ENCODE data around the gene CLPTM1L.
"Not testable (repeated sequence)": the region's sequence is repeated elsewhere in the genome, so short reads cannot be mapped to it uniquely, and the experiment has no call there.

CLPTM1L gene

GRCh38 chr5:1311439-1312055 lies 33.4 kb downstream of the CLPTM1L start:
- DNase-seq, result no peak

GRCh38 chr5:1310118-1310517 lies 34.8 kb downstream of the CLPTM1L start:
- DNase-seq, result no peak

- no peak for DNase-seq
Measured at GRCh38 chr5:1304033-1304432, 40.9 kb downstream of the CLPTM1L start.

- DNase-seq, result no peak
Measured at GRCh38 chr5:1302258-1302657, 42.6 kb downstream of the CLPTM1L start.

- DNase-seq, result no peak
Measured at GRCh38 chr5:1300581-1301083, 44.3 kb downstream of the CLPTM1L start.

- DNase-seq, result no peak
Measured at GRCh38 chr5:1299961-1300360, 44.9 kb downstream of the CLPTM1L start.

DNA sequence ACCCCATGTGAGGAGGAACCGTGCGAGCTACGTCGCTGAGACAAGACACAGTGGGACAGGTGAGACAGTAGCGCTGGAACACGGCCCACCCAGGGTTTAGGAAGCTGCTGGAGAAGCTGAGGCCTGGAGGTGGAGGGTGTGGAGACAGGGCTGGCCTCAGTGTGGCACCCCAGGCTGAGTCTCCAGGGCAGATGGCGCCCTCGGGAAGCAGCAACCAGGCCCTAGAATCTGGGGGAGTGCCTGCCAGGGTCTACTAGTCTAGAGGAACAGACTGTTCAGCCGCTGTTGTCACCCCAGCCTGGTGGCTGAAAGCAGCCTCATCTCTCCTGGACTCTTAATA lies 45.4 kb downstream of the CLPTM1L start:
- no peak for DNase-seq

GRCh38 chr5:1298723-1299510 lies 46.0 kb downstream of the CLPTM1L start:
- no peak for DNase-seq

DNA sequence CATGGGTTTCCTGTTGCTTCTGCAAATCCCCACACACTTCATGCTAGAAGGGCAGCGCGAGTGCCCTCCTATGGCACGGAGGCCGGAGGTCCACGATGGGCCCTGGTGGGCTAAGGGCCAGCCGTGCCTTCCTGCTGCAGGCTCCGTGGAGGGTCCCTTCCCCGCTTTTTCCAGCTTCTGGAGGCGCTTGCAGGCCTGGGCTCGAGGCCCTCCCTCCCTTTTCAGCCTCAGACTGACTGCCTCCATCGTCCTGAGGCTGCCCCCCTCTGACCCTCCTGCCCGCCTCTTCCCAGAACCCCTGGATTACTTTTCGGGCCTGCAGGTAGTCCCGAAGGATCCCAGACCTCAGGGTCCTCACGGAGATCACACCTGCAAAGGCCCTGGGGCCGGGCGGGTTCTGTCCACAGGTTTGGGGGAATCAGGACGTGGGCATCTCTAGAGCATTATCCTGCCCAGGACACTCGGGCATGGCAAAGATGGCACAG lies 46.8 kb downstream of the CLPTM1L start:
- no peak for DNase-seq

DNA sequence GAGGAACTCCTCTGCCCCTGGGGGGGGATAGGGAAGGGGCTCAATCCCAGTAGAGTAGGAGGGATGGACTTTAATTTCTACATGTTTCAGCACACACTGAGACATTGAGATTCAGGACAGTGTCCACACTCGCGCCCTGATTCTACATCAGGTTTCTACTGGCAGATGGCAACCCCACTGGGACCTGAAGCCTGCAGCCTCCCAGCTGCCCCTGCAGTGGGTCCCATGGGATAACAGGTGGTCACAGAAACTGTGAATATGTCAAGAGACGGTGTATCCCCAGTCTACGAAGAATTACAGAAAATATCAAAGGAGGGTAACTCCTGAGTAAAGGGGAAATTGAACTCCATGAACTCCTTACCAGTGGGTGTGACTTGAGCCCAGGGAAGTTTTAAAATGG lies 47.7 kb downstream of the CLPTM1L start:
- no peak for DNase-seq

DNA sequence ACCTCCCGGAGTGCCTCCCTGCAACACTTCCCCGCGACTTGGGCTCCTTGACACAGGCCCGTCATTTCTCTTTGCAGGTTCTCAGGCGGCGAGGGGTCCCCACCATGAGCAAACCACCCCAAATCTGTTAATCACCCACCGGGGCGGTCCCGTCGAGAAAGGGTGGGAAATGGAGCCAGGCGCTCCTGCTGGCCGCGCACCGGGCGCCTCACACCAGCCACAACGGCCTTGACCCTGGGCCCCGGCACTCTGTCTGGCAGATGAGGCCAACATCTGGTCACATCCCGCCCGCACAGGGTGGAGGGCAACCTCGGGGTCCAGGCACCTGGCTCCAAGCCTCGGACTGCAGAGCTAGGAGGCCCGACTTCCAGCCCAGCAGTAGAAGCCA lies 49.3 kb downstream of the CLPTM1L start:
- no peak for DNase-seq

GRCh38 chr5:1294835-1295649 lies 49.9 kb downstream of the CLPTM1L start, which contains the start of gene TERT:
Gene TERT (minus strand): TSS chr5:1295068. CDS start chr5:1294989, 79 bp downstream.
- DNase-seq, result no peak

DNA sequence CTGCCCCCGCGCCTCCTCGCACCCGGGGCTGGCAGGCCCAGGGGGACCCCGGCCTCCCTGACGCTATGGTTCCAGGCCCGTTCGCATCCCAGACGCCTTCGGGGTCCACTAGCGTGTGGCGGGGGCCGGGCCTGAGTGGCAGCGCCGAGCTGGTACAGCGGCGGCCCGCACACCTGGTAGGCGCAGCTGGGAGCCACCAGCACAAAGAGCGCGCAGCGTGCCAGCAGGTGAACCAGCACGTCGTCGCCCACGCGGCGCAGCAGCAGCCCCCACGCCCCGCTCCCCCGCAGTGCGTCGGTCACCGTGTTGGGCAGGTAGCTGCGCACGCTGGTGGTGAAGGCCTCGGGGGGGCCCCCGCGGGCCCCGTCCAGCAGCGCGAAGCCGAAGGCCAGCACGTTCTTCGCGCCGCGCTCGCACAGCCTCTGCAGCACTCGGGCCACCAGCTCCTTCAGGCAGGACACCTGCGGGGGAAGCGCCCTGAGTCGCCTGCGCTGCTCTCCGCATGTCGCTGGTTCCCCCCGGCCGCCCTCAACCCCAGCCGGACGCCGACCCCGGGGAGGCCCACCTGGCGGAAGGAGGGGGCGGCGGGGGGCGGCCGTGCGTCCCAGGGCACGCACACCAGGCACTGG lies 50.6 kb downstream of the CLPTM1L start:
- no peak for DNase-seq

DNA sequence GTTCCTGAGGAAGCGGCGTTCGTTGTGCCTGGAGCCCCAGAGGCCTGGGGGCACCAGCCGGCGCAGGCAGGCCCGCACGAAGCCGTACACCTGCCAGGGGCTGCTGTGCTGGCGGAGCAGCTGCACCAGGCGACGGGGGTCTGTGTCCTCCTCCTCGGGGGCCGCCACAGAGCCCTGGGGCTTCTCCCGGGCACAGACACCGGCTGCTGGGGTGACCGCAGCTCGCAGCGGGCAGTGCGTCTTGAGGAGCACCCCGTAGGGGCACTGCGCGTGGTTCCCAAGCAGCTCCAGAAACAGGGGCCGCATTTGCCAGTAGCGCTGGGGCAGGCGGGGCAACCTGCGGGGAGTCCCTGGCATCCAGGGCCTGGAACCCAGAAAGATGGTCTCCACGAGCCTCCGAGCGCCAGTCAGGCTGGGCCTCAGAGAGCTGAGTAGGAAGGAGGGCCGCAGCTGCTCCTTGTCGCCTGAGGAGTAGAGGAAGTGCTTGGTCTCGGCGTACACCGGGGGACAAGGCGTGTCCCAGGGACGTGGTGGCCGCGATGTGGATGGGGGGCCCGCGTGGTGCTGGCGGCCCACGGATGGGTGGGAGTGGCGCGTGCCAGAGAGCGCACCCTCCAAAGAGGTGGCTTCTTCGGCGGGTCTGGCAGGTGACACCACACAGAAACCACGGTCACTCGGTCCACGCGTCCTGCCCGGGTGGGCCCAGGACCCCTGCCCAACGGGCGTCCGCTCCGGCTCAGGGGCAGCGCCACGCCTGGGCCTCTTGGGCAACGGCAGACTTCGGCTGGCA lies 51.3 kb downstream of the CLPTM1L start:
- no peak for DNase-seq

- no peak for DNase-seq
Measured at GRCh38 chr5:1292846-1293415, 52.0 kb downstream of the CLPTM1L start.

- DNase-seq, result no peak
Measured at GRCh38 chr5:1292139-1292538, 52.8 kb downstream of the CLPTM1L start.

DNA sequence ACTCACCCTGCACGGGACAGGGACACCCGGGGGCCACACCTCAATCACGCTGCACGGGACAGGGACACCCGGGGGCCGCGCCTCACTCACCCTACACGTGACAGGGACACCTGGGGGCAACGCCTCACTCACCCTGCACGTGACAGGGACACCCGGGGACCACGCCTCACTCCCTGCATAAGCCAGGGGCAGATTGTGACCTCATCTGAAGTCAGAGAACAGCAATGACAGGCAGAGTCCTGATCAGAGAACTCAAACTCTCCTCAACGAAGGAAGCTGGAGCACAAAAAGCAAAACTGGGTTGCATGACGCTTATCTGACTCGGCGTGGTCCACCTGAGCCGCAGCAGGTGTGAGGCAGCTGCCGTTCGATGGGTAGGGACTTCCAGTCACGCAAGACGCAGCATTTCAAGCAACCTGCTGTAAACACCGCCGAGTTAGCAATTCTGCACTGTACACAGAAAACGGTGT lies 53.3 kb downstream of the CLPTM1L start:
- no peak for DNase-seq

GRCh38 chr5:1290956-1291355 lies 53.9 kb downstream of the CLPTM1L start:
- DNase-seq, result not testable (repeated sequence)

GRCh38 chr5:1289559-1289958 lies 55.3 kb downstream of the CLPTM1L start:
- DNase-seq, result not testable (repeated sequence)

- no peak for DNase-seq
Measured at GRCh38 chr5:1288439-1289335, 56.2 kb downstream of the CLPTM1L start.
